Lower leg skin (tissue), 3 donors: ENCODE data around the gene SIK3.

Source experiments
- POLR2A ChIP-seq, 2 donors: fragments of 450-650 bp; IDR thresholded peaks; one replicate each; pipeline ENCODE4 v1.6.1; 2016 to 2017; ENCODE audit warnings: antibody characterized with exemption in 2 of 2, mild to moderate bottlenecking in 1 of 2, moderate library complexity in 1 of 2
- TF ChIP-seq, protein P1 (sequence below), 3 donors: fragments of 450-650 bp; IDR thresholded peaks; one replicate each; pipeline ENCODE4 v1.5.1; 2016; ENCODE audit warnings: antibody characterized with exemption in 3 of 3, mild to moderate bottlenecking in 3 of 3, moderate library complexity in 2 of 3

DNA sequence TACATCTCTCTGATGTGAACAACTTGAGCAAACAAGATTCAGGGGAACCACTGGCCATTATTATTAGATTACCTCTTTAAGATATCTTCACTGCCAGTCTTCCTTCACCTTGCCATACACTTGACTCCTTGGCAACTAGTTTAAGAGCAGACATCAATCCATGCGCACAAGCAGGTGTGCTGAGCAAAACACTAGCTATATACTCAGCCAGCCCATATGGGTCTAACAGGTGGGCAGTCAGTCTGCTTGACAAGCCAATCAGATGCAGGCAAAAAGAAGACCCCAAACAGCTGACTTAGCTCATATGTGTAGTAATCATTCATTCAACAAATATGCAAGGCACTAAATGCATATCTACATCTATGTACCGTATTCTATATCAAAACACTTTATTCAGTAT, 101.2 kb downstream of the SIK3 start:
- no peak for TF ChIP-seq POLR2A (IDR thresholded peaks at IDR 0.05)
- TF ChIP-seq, protein P1, sequence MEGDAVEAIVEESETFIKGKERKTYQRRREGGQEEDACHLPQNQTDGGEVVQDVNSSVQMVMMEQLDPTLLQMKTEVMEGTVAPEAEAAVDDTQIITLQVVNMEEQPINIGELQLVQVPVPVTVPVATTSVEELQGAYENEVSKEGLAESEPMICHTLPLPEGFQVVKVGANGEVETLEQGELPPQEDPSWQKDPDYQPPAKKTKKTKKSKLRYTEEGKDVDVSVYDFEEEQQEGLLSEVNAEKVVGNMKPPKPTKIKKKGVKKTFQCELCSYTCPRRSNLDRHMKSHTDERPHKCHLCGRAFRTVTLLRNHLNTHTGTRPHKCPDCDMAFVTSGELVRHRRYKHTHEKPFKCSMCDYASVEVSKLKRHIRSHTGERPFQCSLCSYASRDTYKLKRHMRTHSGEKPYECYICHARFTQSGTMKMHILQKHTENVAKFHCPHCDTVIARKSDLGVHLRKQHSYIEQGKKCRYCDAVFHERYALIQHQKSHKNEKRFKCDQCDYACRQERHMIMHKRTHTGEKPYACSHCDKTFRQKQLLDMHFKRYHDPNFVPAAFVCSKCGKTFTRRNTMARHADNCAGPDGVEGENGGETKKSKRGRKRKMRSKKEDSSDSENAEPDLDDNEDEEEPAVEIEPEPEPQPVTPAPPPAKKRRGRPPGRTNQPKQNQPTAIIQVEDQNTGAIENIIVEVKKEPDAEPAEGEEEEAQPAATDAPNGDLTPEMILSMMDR (IDR thresholded peaks at IDR 0.05) = no peak
